Thyroid gland (tissue), 4 donors: ENCODE data around the gene KCTD10. TPM values are rescaled to one million over a fixed set of nuclear protein-coding genes. Genes with fewer than 3 reads are reported as not detected.
"Not testable (repeated sequence)": the region's sequence is repeated elsewhere in the genome, so short reads cannot be mapped to it uniquely, and the experiment has no call there.

Experiments used
- DNase-seq, 2 donors: peaks; one replicate each; pipeline ENCODE4 v3.0.0-alpha.2; 2019
- H3K27ac ChIP-seq, 3 donors: fragments of 200-600 bp; sonication (generic); 1 replicate in 2 of 3; 2 replicates in 1 of 3; pipeline ENCODE4 v1.5.1; 2016 to 2019; ENCODE audit warnings: mild to moderate bottlenecking in 1 of 3, moderate library complexity in 1 of 3
- H3K27me3 ChIP-seq: fragments of 200-600 bp; sonication (generic); one replicate; pipeline ENCODE4 v1.5.1; 2019
- H3K36me3 ChIP-seq, 2 donors: fragments of 200-600 bp; sonication (generic); one replicate each; pipeline ENCODE4 v1.5.1; 2016 to 2019
- H3K4me1 ChIP-seq, 2 donors: fragments of 200-600 bp; sonication (generic); one replicate each; pipeline ENCODE4 v1.5.1; 2017 to 2019
- H3K4me3 ChIP-seq, 3 donors: fragments of 200-600 bp; sonication (generic); replicated peaks in 1 of 3; 1 replicate in 2 of 3; 2 replicates in 1 of 3; pipeline ENCODE4 v1.5.1; 2016; ENCODE audit warnings: mild to moderate bottlenecking in 1 of 3
- H3K9me3 ChIP-seq: fragments of 200-600 bp; sonication (generic); one replicate; pipeline ENCODE4 v1.5.1; 2017
- CTCF ChIP-seq, 6 experiments: fragments of 200-600 bp in 3 of 6; fragments of 450-650 bp in 3 of 6; sonication (generic) in 3 of 6; IDR thresholded peaks; one replicate each; pipeline ENCODE4 v1.5.1; 2016 to 2019; ENCODE audit warnings: antibody characterized with exemption in 6 of 6, mild to moderate bottlenecking in 2 of 6, inconsistent platforms in 1 of 6, moderate library complexity in 1 of 6
- POLR2A ChIP-seq, 2 donors: fragments of 450-650 bp; IDR thresholded peaks; one replicate each; pipeline ENCODE4 v1.6.1; 2017; ENCODE audit warnings: antibody characterized with exemption in 2 of 2, mild to moderate bottlenecking in 2 of 2, moderate library complexity in 1 of 2
- WGBS, 2 donors: methylation state at CpG; one replicate each; pipeline ENCODE4 v1.1.5; 2017; 5-methylcytosine and 5-hydroxymethylcytosine counted together
- intact Hi-C: fragments of 100-400 bp; cut with DNase I; formaldehyde crosslinking; loops from one replicate; pipeline ENCODE4 v1.15.1; 2023
- total RNA-seq, 4 donors: library from RNA; depleted of rRNA; stranded (reverse); fragments of >200 nt; gene quantifications; one replicate each; pipeline ENCODE4 v1.2.3, GENCODE V29; 2016

KCTD10 gene
- total RNA-seq, 4 donors from 2014 or later = 70.3 to 149 (median 85.4) TPM

- H3K36me3 ChIP-seq, H3K4me3 ChIP-seq, H3K27me3 ChIP-seq, H3K9me3 ChIP-seq, intact Hi-C loops: not testable (repeated sequence)
- peak; percentile 93 for DNase-seq
- Histone ChIP-seq H3K27ac (peak overlapping the region; percentile 97 to 99 (median 98)), H3K4me1 (peaks cover 58 to 80% of the 10 kb centered on the region in 2 donors)
- TF ChIP-seq CTCF (IDR thresholded peaks at IDR 0.05) (peak in 1 of 6 experiments; percentile 14), POLR2A (IDR thresholded peaks at IDR 0.05) (peak in 1 of 2 donors; percentile 30)
- 46 to 55% methylated on average over 16 of the region's 16 CpGs for WGBS, 2 donors
Measured at GRCh38 chr12:109473526-109474270, 3.4 kb downstream of the KCTD10 start.

GRCh38 chr12:109473006-109473405 is 4.1 kb downstream of the KCTD10 start:
- TF ChIP-seq CTCF (IDR thresholded peaks at IDR 0.05) (no peak), POLR2A (IDR thresholded peaks at IDR 0.05) (no peak)
- Histone ChIP-seq H3K4me3 (no peak overlapping the region), H3K9me3 (no peaks in the 10 kb centered on the region), H3K36me3 (peaks cover 6 to 8% of the 10 kb centered on the region in 2 donors), H3K27ac (peak overlapping the region; percentile 97 to 99 (median 98)), H3K27me3 (no peaks in the 10 kb centered on the region), H3K4me1 (peaks cover 55 to 77% of the 10 kb centered on the region in 2 donors)
- intact Hi-C loops = no loop called here
- 52 to 59% methylated on average over 3 of the region's 3 CpGs for WGBS, 2 donors
- DNase-seq = peak; percentile 45 to 49

GRCh38 chr12:109469517-109469916 is 7.6 kb downstream of the KCTD10 start:
- no peak overlapping the region for H3K4me3 ChIP-seq
- H3K4me1 ChIP-seq = peaks cover 60 to 93% of the 10 kb centered on the region in 2 donors
- no peak for DNase-seq
- H3K9me3 ChIP-seq = no peaks in the 10 kb centered on the region
- 82 to 93% methylated on average over 6 to 10 of the region's 10 CpGs for WGBS, 2 donors
- no peak for TF ChIP-seq CTCF (IDR thresholded peaks at IDR 0.05)
- TF ChIP-seq POLR2A (IDR thresholded peaks at IDR 0.05) = no peak
- peak overlapping the region in 2 of 3 donors; percentile 24 to 99 for H3K27ac ChIP-seq
- peaks cover 8 to 16% of the 10 kb centered on the region in 2 donors for H3K36me3 ChIP-seq
- intact Hi-C loops = no loop called here
- no peaks in the 10 kb centered on the region for H3K27me3 ChIP-seq

GRCh38 chr12:109467978-109468676 is 9.0 kb downstream of the KCTD10 start:
- Histone ChIP-seq H3K27ac (peak overlapping the region; percentile 31 to 100 (median 99)), H3K36me3 (peaks cover 8 to 16% of the 10 kb centered on the region in 2 donors), H3K27me3 (no peaks in the 10 kb centered on the region), H3K4me1 (peaks cover 65 to 96% of the 10 kb centered on the region in 2 donors), H3K4me3 (no peak overlapping the region), H3K9me3 (no peaks in the 10 kb centered on the region)
- WGBS, 2 donors = 79 to 82% methylated on average over 7 to 8 of the region's 8 CpGs
- DNase-seq = no peak
- intact Hi-C loops = no loop called here
- TF ChIP-seq CTCF (IDR thresholded peaks at IDR 0.05) (no peak), POLR2A (IDR thresholded peaks at IDR 0.05) (no peak)

GRCh38 chr12:109466821-109467220 is 10.3 kb downstream of the KCTD10 start:
- Histone ChIP-seq H3K27me3 (no peaks in the 10 kb centered on the region), H3K36me3 (peaks cover 8 to 16% of the 10 kb centered on the region in 2 donors), H3K9me3 (no peaks in the 10 kb centered on the region), H3K27ac (peak overlapping the region; percentile 99 to 100 (median 100)), H3K4me3 (no peak overlapping the region), H3K4me1 (peaks cover 68 to 96% of the 10 kb centered on the region in 2 donors)
- TF ChIP-seq POLR2A (IDR thresholded peaks at IDR 0.05) (no peak), CTCF (IDR thresholded peaks at IDR 0.05) (no peak)
- intact Hi-C loops = no loop called here
- no peak for DNase-seq
- 49 to 65% methylated on average over 3 of the region's 3 CpGs for WGBS, 2 donors
